Prostate gland (tissue), 2 donors: Measurements from ENCODE around the gene CYYR1. TPM values are rescaled to one million over a fixed set of nuclear protein-coding genes. Genes with fewer than 3 reads are reported as not detected.

Experiments used
- DNase-seq: peaks from one replicate; pipeline ENCODE4 v3.0.0-alpha.2; 2019; ENCODE audit warnings: low spot score
- H3K27ac ChIP-seq, 2 donors: fragments of 200-600 bp; sonication (generic); 2 replicates each; pipeline ENCODE4 v1.5.1; 2017 to 2019
- H3K27me3 ChIP-seq: fragments of 200-600 bp; sonication (generic); replicated peaks from 2 replicates; pipeline ENCODE4 v1.5.1; 2019; ENCODE audit not compliant: insufficient read depth
- H3K36me3 ChIP-seq, 2 donors: fragments of 200-600 bp; sonication (generic); 1 replicate in 1 of 2; 2 replicates in 1 of 2; pipeline versions ENCODE4 v1.5.1 to v1.8.1; 2017 to 2019
- H3K4me1 ChIP-seq: fragments of 200-600 bp; sonication (generic); replicated peaks from 2 replicates; pipeline ENCODE4 v1.5.1; 2019
- H3K4me3 ChIP-seq, 2 donors: fragments of 200-600 bp; sonication (generic); 2 replicates each; pipeline ENCODE4 v1.5.1; 2017 to 2019
- H3K9me3 ChIP-seq: fragments of 200-600 bp; sonication (generic); 2 replicates; pipeline ENCODE4 v1.5.1; 2017
- CTCF ChIP-seq, 4 experiments: fragments of 200-600 bp in 2 of 4; fragments of 450-650 bp in 2 of 4; sonication (generic) in 2 of 4; IDR thresholded peaks; 1 replicate in 3 of 4; 2 replicates in 1 of 4; pipeline ENCODE4 v1.5.1; 2016 to 2019; ENCODE audit warnings: antibody characterized with exemption in 4 of 4, mild to moderate bottlenecking in 2 of 4, moderate library complexity in 2 of 4
- POLR2A ChIP-seq: fragments of 450-650 bp; IDR thresholded peaks from one replicate; pipeline ENCODE4 v1.6.1; 2016; ENCODE audit warnings: antibody characterized with exemption, mild to moderate bottlenecking
- POLR2AphosphoS5 ChIP-seq: sonication (generic); formaldehyde crosslinking; IDR thresholded peaks from one replicate; pipeline ENCODE4 v1.6.1; 2017; ENCODE audit warnings: antibody characterized with exemption
- WGBS: methylation state at CpG from one replicate; pipeline ENCODE4 v1.1.5; 2018; 5-methylcytosine and 5-hydroxymethylcytosine counted together
- intact Hi-C: fragments of 100-400 bp; cut with DNase I; formaldehyde crosslinking; loops from one replicate; pipeline ENCODE4 v1.14.2; 2022
- total RNA-seq, 2 donors: library from RNA; depleted of rRNA; stranded (reverse); fragments of >200 nt; gene quantifications; one replicate each; pipeline ENCODE4 v1.1.0, GENCODE V29; 2016

The CYYR1 gene
- total RNA-seq, 2 donors from 2014 or later: 9.7 to 13.3 TPM

- DNase-seq: no peak
- TF ChIP-seq POLR2AphosphoS5 (no peak), CTCF (IDR thresholded peaks at IDR 0.05) (no peak), POLR2A (no peak)
- H3K36me3 ChIP-seq: no peaks in the 10 kb centered on the region
- no peaks in the 10 kb centered on the region for H3K9me3 ChIP-seq
- WGBS: 79% methylated on average over 1 of the region's 1 CpG
- H3K27me3 ChIP-seq: no peaks in the 10 kb centered on the region
- no peaks in the 10 kb centered on the region for H3K4me1 ChIP-seq
- H3K4me3 ChIP-seq: no peak overlapping the region
- H3K27ac ChIP-seq: no peak overlapping the region
- intact Hi-C loops: no loop called here
These were observed 43.6 kb downstream of the CYYR1 start for GRCh38 chr21:26529526-26529925.

GRCh38 chr21:26528882-26529281, 44.2 kb downstream of the CYYR1 start:
- no peak for DNase-seq
- TF ChIP-seq POLR2AphosphoS5: no peak
- intact Hi-C loops: no loop called here

GRCh38 chr21:26522704-26523103, 50.4 kb downstream of the CYYR1 start:
- Histone ChIP-seq H3K27me3 (no peaks in the 10 kb centered on the region), H3K9me3 (no peaks in the 10 kb centered on the region), H3K4me1 (no peaks in the 10 kb centered on the region), H3K27ac (no peak overlapping the region), H3K4me3 (no peak overlapping the region), H3K36me3 (no peaks in the 10 kb centered on the region)
- intact Hi-C loops: no loop called here
- TF ChIP-seq POLR2A (no peak), POLR2AphosphoS5 (no peak), CTCF (IDR thresholded peaks at IDR 0.05) (no peak)
- 70% methylated on average over 7 of the region's 7 CpGs for WGBS
- no peak for DNase-seq

More at GRCh38 chr21:26528882-26529281, 44.2 kb downstream of the CYYR1 start:
- H3K4me3 ChIP-seq: no peak overlapping the region
- no peaks in the 10 kb centered on the region for H3K36me3 ChIP-seq
- H3K27ac ChIP-seq: no peak overlapping the region
- no peaks in the 10 kb centered on the region for H3K27me3 ChIP-seq
- H3K4me1 ChIP-seq: no peaks in the 10 kb centered on the region
- no peaks in the 10 kb centered on the region for H3K9me3 ChIP-seq

GRCh38 chr21:26519142-26519541, 53.9 kb downstream of the CYYR1 start:
- 97% methylated on average over 1 of the region's 1 CpG for WGBS
- H3K27ac ChIP-seq: no peak overlapping the region
- intact Hi-C loops: no loop called here
- no peaks in the 10 kb centered on the region for H3K9me3 ChIP-seq
- no peaks in the 10 kb centered on the region for H3K27me3 ChIP-seq
- DNase-seq: no peak
- H3K4me1 ChIP-seq: no peaks in the 10 kb centered on the region
- no peaks in the 10 kb centered on the region for H3K36me3 ChIP-seq
- H3K4me3 ChIP-seq: no peak overlapping the region
- TF ChIP-seq POLR2AphosphoS5: no peak
- TF ChIP-seq CTCF (IDR thresholded peaks at IDR 0.05): no peak

- no peaks in the 10 kb centered on the region for H3K4me1 ChIP-seq
- WGBS: 89% methylated on average over 3 of the region's 3 CpGs
- H3K27me3 ChIP-seq: no peaks in the 10 kb centered on the region
- no peaks in the 10 kb centered on the region for H3K9me3 ChIP-seq
- intact Hi-C loops: no loop called here
- no peak overlapping the region for H3K4me3 ChIP-seq
- H3K36me3 ChIP-seq: no peaks in the 10 kb centered on the region
- no peak overlapping the region for H3K27ac ChIP-seq
- no peak for DNase-seq
- TF ChIP-seq POLR2AphosphoS5: no peak
- no peak for TF ChIP-seq CTCF (IDR thresholded peaks at IDR 0.05)
- TF ChIP-seq POLR2A: no peak
These were observed 57.8 kb downstream of the CYYR1 start for GRCh38 chr21:26515257-26515656.
